Right lobe of liver (tissue), 4 donors: ENCODE measurements around the gene CAMKK1.

Experiments
- CTCF ChIP-seq, 4 donors: fragments of 200-600 bp in 3 of 4; fragments of 450-650 bp in 1 of 4; IDR thresholded peaks; one replicate each; pipeline versions ENCODE4 v1.5.1 to v1.8.0; 2016 to 2022; ENCODE audit warnings: antibody characterized with exemption in 4 of 4, mild to moderate bottlenecking in 2 of 4
- POLR2A ChIP-seq: fragments of 450-650 bp; IDR thresholded peaks from one replicate; pipeline ENCODE4 v1.6.1; 2017; ENCODE audit warnings: antibody characterized with exemption, mild to moderate bottlenecking
- donor health status: DM: no; HTN: no; CAD: no.
- donor health status: DM: no; HTN: no; CAD: no.
- donor health status: DM: no; HTN: yes; CAD: no.

- TF ChIP-seq POLR2A (no peak), CTCF (IDR thresholded peaks at IDR 0.05) (no peak)
These were observed 34.2 kb upstream of the CAMKK1 start for GRCh38 chr17:3926860-3927627.
